Stomach (tissue), 9 donors: ENCODE data around the gene CHAF1B. TPM values are rescaled to one million over a fixed set of nuclear protein-coding genes. Genes with fewer than 3 reads are reported as not detected.

Experiments used
- DNase-seq, 2 donors: peaks; one replicate each; pipeline versions ENCODE4 v3.0.0 to v3.0.0-alpha.2; 2013 to 2019
- H3K27ac ChIP-seq, 5 donors: fragments of 200-600 bp in 4 of 5; sonication (generic) in 4 of 5; one replicate each; pipeline ENCODE4 v1.5.1; 2013 to 2019; ENCODE audit warnings: mild to moderate bottlenecking in 1 of 5, moderate library complexity in 1 of 5
- H3K27me3 ChIP-seq, 3 donors: fragments of 200-600 bp; sonication (generic); one replicate each; pipeline ENCODE4 v1.5.1; 2017 to 2019; ENCODE audit warnings: mixed run types in 1 of 3
- H3K36me3 ChIP-seq, 4 donors: fragments of 200-600 bp; sonication (generic); 1 replicate in 3 of 4; 2 replicates in 1 of 4; pipeline ENCODE4 v1.5.1; 2016 to 2019
- H3K4me1 ChIP-seq, 4 donors: fragments of 200-600 bp; sonication (generic); one replicate each; pipeline ENCODE4 v1.5.1; 2016 to 2019
- H3K4me3 ChIP-seq, 4 donors: fragments of 200-600 bp; sonication (generic) in 3 of 4; one replicate each; pipeline ENCODE4 v1.5.1; 2016 to 2019; ENCODE audit warnings: mild to moderate bottlenecking in 1 of 4
- H3K9me3 ChIP-seq, 4 donors: fragments of 200-600 bp; sonication (generic); one replicate each; pipeline ENCODE4 v1.5.1; 2016 to 2019
- CTCF ChIP-seq, 7 experiments: fragments of 450-650 bp in 4 of 7; fragments of 200-600 bp in 3 of 7; sonication (generic) in 3 of 7; IDR thresholded peaks; one replicate each; pipeline ENCODE4 v1.5.1; 2016 to 2019; ENCODE audit warnings: antibody characterized with exemption in 7 of 7, control low read depth in 2 of 7, mild to moderate bottlenecking in 1 of 7
- EP300 ChIP-seq: sonication (generic); formaldehyde crosslinking; IDR thresholded peaks from one replicate; pipeline ENCODE4 v1.6.1; 2017; ENCODE audit warnings: antibody characterized with exemption
- POLR2A ChIP-seq, 4 donors: fragments of 450-650 bp; IDR thresholded peaks; one replicate each; pipeline ENCODE4 v1.6.1; 2016; ENCODE audit warnings: antibody characterized with exemption in 4 of 4, control low read depth in 2 of 4, mild to moderate bottlenecking in 1 of 4, moderate library complexity in 1 of 4
- POLR2AphosphoS5 ChIP-seq, 3 donors: sonication (generic); formaldehyde crosslinking; IDR thresholded peaks; one replicate each; pipeline ENCODE4 v1.6.1; 2016; ENCODE audit warnings: antibody characterized with exemption in 3 of 3
- WGBS, 5 donors: extraction: QIAGEN DNeasy Blood & Tissue Kit in 3 of 5; methylation state at CpG; one replicate each; pipeline versions ENCODE4 v1.1.5 to v1.1.7; 2013 to 2018; 5-methylcytosine and 5-hydroxymethylcytosine counted together
- intact Hi-C: fragments of 100-400 bp; cut with DNase I; formaldehyde crosslinking; loops from one replicate; pipeline ENCODE4 v1.15.1; 2023; ENCODE audit warnings: low total_unique reads
- polyA plus RNA-seq, 3 donors: library from polyadenylated mRNA; stranded (reverse); fragments of 200-250 nt; gene quantifications; one replicate each; pipeline ENCODE4 v1.2.3, GENCODE V29; 2013
- total RNA-seq, 5 donors: library from RNA; depleted of rRNA; stranded (reverse); fragments of >200 nt; gene quantifications; one replicate each; pipeline versions ENCODE4 v1.1.0 to v1.2.3, GENCODE V29; 2014 to 2016
- donor health status: healthy with polysubstance abuse.
- donor health status: Bipolar disorder and iron deficiency.
- donor health status: healthy.

The CHAF1B gene
- total and polyA plus RNA-seq, 8 donors = 0.29 to 15.2 (median 1.4) TPM

GRCh38 chr21:36400719-36401118 is 15.5 kb downstream of the CHAF1B start:
- Histone ChIP-seq H3K4me1 (no peaks in the 10 kb centered on the region), H3K27me3 (no peaks in the 10 kb centered on the region), H3K27ac (no peak overlapping the region), H3K9me3 (no peaks in the 10 kb centered on the region), H3K36me3 (peaks cover 0 to 43% (median 19%) of the 10 kb centered on the region in 4 donors), H3K4me3 (no peak overlapping the region)
- 93 to 98% (median 94%) methylated on average over 8 of the region's 8 CpGs for WGBS, 5 donors
- no peak for DNase-seq
- intact Hi-C loops = no loop called here
- no peak for TF ChIP-seq POLR2A (IDR thresholded peaks at IDR 0.05)
- no peak for TF ChIP-seq CTCF (IDR thresholded peaks at IDR 0.05)

GRCh38 chr21:36402339-36402738 is 17.1 kb downstream of the CHAF1B start:
- TF ChIP-seq POLR2A (IDR thresholded peaks at IDR 0.05) (no peak), CTCF (IDR thresholded peaks at IDR 0.05) (no peak), POLR2AphosphoS5 (IDR thresholded peaks at IDR 0.05) (no peak), EP300 (no peak)
- no peak overlapping the region for H3K4me3 ChIP-seq
- 33 to 67% (median 48%) methylated on average over 1 of the region's 1 CpG for WGBS, 5 donors
- intact Hi-C loops = no loop called here
- no peaks in the 10 kb centered on the region for H3K27me3 ChIP-seq
- DNase-seq = no peak
- no peak overlapping the region for H3K27ac ChIP-seq
- peaks cover 0 to 40% (median 21%) of the 10 kb centered on the region in 4 donors for H3K36me3 ChIP-seq
- no peaks in the 10 kb centered on the region for H3K9me3 ChIP-seq
- no peaks in the 10 kb centered on the region for H3K4me1 ChIP-seq

- TF ChIP-seq EP300 (no peak), CTCF (IDR thresholded peaks at IDR 0.05) (no peak), POLR2AphosphoS5 (IDR thresholded peaks at IDR 0.05) (no peak), POLR2A (IDR thresholded peaks at IDR 0.05) (no peak)
Observed at GRCh38 chr21:36403713-36404112, 18.5 kb downstream of the CHAF1B start.

GRCh38 chr21:36408568-36408967 is 23.4 kb downstream of the CHAF1B start:
- intact Hi-C loops = no loop called here
- Histone ChIP-seq H3K36me3 (peaks cover 14 to 31% (median 28%) of the 10 kb centered on the region in 4 donors), H3K27me3 (no peaks in the 10 kb centered on the region), H3K4me1 (no peaks in the 10 kb centered on the region), H3K27ac (no peak overlapping the region), H3K4me3 (no peak overlapping the region), H3K9me3 (no peaks in the 10 kb centered on the region)
- WGBS, 5 donors = 82 to 89% (median 87%) methylated on average over 6 of the region's 6 CpGs
- TF ChIP-seq POLR2A (IDR thresholded peaks at IDR 0.05) (no peak), EP300 (no peak), POLR2AphosphoS5 (IDR thresholded peaks at IDR 0.05) (no peak)
- no peak for DNase-seq

More at GRCh38 chr21:36403713-36404112, 18.5 kb downstream of the CHAF1B start:
- intact Hi-C loops = no loop called here
- 87 to 93% (median 90%) methylated on average over 5 of the region's 5 CpGs for WGBS, 5 donors
- no peak for DNase-seq
- Histone ChIP-seq H3K36me3 (peaks cover 0 to 40% (median 19%) of the 10 kb centered on the region in 4 donors), H3K4me3 (no peak overlapping the region), H3K27ac (no peak overlapping the region), H3K4me1 (no peaks in the 10 kb centered on the region), H3K27me3 (no peaks in the 10 kb centered on the region), H3K9me3 (no peaks in the 10 kb centered on the region)

GRCh38 chr21:36411301-36411700 is 26.1 kb downstream of the CHAF1B start:
- 97 to 99% (median 97%) methylated on average over 10 of the region's 10 CpGs for WGBS, 5 donors
- Histone ChIP-seq H3K9me3 (no peaks in the 10 kb centered on the region), H3K4me3 (no peak overlapping the region), H3K36me3 (peaks cover 21 to 52% (median 43%) of the 10 kb centered on the region in 4 donors), H3K27ac (no peak overlapping the region), H3K4me1 (no peaks in the 10 kb centered on the region), H3K27me3 (no peaks in the 10 kb centered on the region)
- no peak for DNase-seq
- intact Hi-C loops = loop anchor here (10.0 kb wide), 1 partner anchor 184 kb away; no protein-coding TSS in a partner anchor
- TF ChIP-seq POLR2AphosphoS5 (IDR thresholded peaks at IDR 0.05) (no peak), CTCF (IDR thresholded peaks at IDR 0.05) (no peak), POLR2A (IDR thresholded peaks at IDR 0.05) (no peak), EP300 (no peak)
